ENCODE measurements around the gene CLP1.

- no peak for TF ChIP-seq CTCF (IDR thresholded peaks at IDR 0.05; ENCODE audit: insufficient read depth, low read length)
- TF ChIP-seq POLR2AphosphoS5 (IDR thresholded peaks at IDR 0.05; ENCODE audit: low read depth), result no peak
These were observed 27.4 kb upstream of the CLP1 start for GRCh38 chr11:57630171-57630570.
